Fibroblast of skin of left biceps (primary cell): ENCODE measurements around the gene HDAC9.

Experiments
- DNase-seq, 2 experiments: peaks; one replicate each; pipeline ENCODE4 v3.0.0-alpha.2; 2013; ENCODE audit warnings: low read depth in 2 of 2

HDAC9 gene

DNA sequence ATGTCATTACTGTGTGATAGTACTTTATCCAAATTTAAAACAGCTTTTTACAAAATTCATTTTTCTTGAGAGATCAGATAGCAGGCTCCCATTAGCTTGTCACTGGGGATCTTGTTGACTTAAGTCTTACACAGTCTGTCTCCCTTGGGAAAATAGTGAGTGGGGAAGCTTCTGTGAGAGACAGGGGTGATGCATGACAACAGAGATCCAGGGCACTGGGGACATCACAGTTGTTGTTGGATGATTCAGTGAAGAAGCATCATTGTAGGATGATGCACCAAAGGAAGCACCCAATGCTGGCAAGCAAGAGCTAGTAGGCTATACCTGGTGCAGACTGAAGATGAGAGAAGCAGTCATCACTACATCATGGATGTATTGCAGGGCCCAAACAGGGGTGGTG is 284.7 kb downstream of the HDAC9 start:
- no peak for DNase-seq

DNA sequence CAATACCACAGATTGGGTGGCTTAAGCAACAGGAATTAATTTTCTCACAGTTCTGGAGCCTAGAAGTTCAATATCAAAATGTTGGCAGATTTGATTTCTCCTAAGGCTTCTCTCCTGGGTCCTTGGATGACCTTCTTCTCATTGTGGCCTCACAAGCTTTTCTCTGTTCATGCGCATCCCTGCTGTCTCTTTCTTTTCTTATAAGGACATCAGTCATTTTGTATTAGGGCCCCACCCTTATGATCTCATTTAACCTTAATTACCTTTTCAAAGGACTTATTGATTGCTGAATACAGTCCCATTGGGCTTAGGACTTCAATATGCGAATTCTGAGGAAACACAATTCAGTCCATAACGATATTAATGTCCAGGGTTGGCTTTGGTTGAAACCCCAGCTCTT is 285.4 kb downstream of the HDAC9 start:
- DNase-seq = no peak

DNA sequence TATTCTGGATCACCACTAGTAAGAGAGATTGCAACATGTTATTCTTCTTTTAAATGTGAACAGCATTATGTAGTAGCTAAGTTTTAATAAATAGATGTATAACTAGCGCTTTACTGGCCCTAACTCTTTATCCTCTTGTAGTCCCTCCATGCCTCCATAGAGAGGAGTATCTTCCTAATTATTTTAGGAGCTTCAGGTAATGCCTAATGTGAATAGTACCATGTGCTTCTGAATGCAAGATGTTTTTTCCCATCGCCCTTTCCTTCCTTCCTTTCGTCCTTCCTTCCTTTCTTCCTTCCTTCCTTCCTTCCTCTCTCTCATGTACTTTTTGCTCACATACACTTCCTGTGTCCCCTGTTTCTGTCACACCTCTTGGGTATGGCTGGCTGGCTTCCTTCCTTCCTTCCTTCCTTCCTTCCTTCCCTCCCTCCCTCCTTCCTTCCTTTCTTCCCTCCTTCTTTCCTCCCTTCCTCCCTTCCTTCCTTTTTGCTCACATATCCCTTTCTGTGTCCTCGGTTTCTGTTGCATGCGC is 290.7 kb downstream of the HDAC9 start:
- no peak for DNase-seq

DNA sequence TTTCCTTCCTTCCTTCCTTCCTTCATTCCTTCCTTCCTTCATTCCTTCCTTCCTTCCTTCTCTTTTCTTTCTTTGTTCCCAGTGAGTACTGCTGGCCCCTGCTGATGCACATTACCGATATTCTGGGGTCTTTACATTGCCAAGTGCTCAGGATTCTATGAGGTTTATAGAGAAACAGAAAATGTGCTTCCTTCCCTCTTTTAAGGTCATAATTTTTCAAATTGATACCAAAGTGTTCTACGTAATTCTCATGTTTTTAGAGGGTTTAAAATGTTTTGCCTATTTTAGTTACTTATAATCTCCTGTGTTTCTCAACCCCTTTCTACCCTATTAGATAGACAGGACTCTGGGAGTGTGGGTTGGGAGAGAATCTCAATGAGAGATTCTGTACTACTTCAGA is 291.2 kb downstream of the HDAC9 start:
- DNase-seq = no peak

DNA sequence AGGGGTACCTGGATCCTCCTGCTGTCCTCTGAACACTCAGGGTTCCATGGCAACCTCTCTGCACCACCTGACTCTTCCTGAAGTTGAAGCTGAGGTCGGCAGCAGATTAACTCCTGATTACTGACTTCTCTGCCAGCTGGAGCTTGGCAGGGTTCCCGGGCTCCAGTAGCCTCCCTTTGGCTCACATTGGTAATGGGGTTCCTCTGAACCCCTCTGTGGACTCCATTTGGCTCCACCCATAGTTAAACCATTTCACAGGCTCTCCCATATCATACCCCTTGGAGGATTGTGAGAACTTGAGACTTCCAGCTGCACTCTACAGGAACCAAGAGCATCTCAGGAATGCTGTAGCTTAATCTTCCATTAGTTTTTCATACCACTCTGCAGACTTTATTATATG is 292.5 kb downstream of the HDAC9 start:
- no peak for DNase-seq

DNA sequence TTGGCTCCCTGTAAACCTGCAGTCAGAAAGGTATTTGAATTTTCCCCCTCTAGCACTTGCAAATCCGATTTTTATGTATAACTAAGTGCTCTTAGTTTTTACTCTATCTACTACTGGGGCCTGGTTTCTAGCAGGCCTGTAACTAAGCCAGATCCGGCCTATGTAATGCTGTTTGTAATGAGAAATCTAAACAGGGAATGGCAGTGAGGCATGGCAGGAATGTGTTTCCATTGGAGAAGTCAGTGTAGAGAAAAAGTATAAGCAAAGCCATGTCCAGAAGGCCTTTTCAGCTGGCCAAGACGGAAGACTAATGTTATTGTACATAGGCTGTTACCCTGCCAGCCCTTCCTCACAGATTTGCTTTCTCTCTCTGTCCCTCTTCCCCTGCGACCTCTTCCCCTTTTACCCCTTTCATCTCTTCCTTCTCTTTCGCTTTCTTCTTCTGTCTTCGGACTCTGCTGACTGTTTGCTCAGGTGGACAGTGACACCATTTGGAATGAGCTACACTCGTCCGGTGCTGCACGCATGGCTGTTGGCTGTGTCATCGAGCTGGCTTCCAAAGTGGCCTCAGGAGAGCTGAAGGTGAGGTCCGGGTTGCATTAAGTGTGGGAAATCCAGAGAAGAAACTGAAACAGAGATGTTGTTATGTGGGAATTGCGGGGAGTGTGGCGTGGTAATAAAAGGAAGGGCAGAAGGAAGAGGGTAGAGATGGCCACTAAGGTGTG is 297.5 kb downstream of the HDAC9 start:
- peak in 1 of 2 experiments; percentile 8 for DNase-seq

DNA sequence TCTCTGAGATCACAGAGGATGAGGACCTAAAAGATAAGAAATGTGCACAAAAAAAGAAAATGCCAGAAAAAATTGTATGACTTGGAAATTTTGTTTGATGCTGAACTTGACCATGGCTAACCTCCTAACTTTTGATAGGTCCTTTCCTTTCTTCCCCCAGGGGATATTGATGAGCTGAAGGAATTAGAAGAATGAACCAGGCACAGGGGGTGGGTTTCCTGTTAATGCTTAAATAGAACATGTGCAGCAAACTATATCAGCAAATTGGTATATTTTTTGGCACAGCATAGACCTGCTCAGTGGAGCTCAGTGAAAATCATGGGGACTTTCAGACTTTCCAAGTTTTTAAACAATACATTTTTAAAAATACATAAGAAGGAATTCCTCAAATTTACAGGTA is 300.7 kb downstream of the HDAC9 start:
- DNase-seq = no peak

DNA sequence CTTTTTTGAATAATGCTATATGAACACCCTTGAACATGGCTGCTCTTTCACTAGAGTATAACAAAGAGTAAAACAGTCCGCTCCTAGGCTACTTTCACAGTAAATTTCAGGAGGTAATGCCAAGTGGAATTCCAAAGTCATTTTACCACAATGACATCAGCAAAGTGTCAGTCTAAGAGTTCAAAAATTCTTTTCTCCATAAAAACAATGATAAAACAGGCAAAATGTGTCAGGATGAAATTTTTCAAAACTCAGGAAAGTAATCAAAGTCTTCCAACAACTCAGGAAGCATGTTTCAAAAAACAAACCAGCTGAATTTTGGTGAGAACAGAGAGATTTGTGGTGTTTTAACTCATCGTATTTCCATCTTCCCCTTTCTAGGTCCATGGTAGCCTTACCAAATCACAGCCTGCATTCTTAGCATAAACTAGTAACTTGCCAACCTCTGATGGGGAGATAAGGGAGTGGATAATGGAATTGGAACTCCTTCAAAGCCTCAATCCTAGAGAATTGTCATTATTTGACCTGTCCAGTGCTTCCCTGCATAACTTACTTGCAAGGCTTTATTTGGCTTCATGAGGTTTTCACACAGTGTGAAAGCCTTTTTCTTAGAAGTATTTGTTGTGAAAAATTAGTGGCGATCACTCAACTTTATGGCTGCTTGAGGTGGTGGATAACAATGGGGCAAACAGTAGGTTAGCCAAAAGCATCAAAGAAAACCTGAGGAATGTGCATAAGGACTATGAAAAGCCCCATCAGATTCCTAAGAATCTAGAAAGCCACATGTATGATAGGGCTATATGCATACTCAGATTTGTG is 302.7 kb downstream of the HDAC9 start:
- DNase-seq = peak; percentile 10 to 12

DNA sequence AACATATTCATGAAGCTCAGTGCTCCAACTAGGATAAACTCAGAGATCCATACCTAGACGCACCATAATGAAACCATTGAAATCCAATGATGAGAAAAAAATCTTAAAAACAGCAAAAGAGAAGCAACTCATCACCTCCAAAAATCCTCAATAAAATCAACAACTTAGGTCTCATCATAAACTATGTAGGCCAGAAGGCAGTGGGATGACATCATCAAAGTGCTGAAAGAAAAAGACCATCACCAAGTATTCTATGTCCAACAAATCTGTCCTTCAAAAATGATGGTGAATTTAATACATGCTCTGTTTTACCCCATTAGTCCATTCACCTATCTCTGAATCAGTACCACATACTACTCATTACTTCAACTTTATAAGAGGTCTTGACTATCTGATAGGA is 304.4 kb downstream of the HDAC9 start:
- DNase-seq = no peak

DNA sequence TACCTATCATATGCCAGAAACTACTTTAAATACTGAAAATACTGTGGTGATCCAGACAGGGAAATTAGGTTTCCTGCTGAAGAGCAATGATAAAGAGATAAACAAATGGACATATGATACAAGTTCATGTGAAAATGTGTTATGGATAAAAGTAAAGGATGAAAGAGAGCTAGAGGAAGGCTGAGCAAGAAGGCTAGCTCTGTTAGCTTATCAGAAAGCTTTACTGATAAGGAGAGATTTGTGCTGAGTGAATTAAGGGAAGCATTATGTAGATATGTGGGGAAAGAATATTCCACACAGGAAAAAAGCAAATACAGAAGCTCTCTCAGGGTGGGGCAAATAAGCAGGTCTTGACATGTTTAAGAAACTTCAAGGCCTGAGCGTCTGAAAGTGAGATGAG is 308.4 kb downstream of the HDAC9 start:
- no peak for DNase-seq

DNA sequence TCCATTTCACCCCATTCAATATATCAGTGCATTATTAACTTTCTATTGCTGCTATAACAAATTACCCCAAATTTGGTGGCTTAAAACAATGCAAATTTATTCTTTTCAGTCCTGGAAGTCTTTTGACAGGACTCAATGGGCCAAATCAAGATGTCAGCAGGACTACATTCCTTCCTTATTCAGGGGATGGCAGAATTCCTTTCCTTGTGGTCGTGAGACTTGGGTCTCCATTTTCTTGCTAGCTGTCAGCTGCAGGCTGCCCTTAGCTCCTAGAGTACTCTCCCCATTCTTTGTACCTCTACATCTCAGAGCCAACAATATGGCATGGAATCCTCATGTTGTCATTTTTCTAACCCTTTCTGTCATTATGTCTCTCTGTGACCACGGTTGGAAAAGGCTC is 310.6 kb downstream of the HDAC9 start:
- DNase-seq = no peak

DNA sequence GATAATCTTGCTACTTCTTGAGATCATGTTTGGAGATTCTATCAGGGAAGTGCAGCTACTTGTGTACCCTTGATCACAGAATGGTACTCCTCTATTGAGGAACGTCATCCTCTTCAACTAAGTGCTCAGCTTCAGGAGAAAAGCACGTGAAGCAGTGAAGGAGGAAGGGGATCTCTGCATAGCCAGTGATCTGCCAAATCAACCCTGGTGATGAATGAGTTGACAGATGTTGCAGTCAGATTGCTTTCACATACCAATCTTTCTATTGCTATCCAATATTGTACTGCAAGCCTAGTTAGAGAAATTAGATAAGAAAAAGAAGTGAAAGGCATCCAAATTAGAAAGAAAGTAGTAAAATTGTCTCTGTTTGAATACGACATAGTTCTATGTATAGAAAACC is 312.5 kb downstream of the HDAC9 start:
- no peak for DNase-seq

DNA sequence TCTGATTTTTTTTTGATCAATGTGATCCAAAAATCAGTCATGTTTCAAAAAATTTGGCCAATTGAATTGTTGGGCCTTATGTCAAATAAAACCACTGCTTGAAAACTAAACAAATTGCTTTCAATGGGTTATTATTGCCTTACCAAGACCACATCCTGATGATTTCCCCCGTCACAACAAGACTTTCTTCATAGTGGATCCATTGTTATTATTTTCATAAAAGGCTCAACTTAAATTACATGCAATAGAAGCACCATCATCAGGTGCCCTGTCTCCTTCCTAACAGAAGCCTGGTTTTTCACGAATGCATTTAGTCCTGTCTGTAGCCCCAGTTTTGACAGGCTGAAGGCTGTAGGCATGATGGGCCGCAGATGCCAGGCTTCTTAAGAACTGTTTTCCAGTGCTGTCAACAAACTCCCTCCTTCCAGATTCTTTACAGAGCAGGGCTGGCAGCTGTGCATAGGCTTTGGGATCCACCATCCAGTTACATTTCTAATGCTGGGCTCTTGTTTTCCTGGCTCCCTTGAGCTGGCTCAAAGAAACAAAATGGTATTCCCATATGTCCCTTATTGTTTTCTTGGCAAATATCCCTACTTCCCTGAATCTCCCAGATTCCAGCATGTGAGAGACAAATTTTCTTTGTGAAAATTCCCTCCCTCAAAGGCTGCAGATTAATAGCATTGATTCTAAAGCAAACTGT is 319.9 kb downstream of the HDAC9 start:
- no peak for DNase-seq

DNA sequence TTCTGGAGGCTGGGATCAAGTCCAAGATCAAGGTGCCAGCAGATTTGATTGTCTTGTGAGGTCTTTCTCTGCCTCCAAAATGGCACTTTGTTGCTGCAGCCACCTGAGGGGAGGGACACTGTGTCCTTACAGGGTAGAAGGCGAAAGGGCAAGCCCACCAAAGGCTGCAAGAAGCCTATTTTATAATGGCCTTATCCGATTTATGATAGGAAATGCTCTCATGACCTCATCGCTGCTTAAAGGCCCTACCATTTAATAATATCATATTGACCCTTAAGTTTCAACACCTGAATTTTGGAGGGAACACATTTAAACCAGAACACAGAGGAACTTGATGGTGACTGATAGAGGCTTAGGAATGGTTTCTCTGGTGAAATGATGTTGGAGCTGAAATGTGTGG is 325.4 kb downstream of the HDAC9 start:
- no peak for DNase-seq

DNA sequence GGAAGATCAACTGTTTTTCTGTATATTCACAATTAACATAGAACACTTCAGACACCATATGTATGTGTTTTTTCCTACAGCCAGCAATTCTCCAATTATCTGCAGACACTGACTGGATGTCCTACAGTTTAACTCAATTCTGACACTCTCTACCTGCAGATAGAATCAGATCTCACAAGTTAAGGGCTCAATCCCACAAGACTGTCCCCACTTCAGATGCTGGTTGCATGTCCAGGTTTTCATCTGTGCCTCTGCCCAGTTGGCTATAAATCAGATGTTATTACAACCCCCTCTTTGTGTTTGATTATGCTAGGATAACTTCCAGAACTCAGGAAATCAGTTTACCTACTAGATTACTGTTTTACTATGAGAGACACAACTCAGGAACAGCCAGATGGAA is 326.0 kb downstream of the HDAC9 start:
- no peak for DNase-seq

DNA sequence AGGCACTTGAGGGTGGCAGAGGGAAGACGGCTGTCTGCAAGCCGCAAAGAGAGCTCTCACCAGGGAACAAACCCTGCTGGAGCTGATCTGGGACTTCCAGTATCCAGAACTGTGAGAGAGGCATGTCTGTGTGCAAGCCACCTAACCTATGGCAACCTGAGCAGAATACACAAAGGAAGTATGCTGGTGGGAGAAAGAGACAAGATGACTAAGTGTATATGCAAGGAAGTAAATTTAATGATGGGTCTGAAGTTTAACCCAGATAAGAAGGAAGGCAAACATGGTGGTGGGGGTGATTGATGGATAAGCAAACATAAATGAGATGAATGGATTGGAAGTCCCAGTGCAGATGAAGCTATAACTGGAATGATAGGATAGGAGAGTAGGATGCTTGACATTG is 328.6 kb downstream of the HDAC9 start:
- no peak for DNase-seq

DNA sequence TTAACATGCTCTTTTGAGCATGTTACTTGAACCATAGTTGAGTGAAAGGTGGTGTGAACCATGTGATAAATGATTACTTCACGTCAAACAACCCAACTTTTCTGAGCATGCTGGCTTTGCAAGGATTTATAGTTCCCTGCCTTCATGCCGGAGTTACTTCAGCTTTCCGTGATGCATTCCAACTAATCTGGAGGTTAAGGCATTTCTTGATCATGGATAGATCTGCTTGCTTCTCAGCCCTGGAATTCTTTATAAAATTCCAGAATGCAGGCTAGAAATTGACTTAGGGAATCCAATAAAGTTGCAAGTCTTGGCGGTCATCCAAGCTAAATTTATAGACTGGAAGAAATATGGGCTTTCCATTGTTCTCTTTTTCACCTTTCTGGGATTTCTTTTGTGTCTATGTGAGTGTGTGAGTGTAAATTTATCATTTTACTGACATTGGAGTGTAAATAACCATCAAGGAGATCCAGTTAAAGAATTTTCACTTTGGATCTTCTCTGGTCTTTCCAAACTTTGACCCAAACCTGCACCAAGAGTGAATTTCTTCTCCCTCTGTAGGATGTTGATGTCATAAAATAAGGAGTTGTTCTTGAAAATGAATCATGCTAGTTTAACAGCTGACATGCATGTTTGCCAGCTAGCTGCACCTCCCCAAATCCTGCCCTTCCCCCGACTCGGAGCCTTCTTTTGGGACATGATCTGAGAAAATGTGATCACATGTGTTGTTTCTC is 332.9 kb downstream of the HDAC9 start:
- DNase-seq = no peak

DNA sequence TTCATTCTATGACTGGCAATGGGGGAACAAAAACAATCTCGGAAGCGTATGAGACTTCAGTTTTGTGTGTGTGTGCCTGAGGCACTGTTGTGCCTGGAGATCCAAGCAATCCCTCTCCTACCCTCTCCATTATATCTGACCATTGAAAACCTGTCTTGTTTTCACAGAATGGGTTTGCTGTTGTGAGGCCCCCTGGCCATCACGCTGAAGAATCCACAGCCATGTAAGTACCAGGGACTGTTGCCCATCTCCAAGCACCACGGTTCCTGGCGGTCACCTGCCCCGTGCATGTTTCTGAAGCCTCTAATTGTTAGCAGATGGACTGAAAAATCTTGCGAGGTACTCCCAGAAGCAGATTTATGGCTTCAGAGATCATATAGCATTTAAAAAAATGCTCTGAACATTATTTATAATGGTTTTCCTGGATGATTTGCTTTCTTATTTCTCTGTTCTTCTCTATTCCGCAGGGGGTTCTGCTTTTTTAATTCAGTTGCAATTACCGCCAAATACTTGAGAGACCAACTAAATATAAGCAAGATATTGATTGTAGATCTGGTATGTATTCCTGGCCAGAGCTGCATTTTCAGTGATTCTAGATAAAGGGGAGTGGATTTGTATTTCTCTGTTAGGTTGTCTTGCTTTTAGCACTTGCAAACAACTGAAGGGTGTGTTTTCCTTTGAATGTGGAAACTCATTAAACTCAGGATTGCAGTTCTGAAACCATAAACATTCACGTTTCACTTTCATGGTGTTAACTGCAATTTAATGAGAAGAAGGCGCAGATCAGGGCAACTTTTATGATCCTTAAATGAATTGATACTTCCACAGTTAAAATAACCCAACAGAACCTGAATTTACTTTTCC is 333.7 kb downstream of the HDAC9 start:
- no peak for DNase-seq

DNA sequence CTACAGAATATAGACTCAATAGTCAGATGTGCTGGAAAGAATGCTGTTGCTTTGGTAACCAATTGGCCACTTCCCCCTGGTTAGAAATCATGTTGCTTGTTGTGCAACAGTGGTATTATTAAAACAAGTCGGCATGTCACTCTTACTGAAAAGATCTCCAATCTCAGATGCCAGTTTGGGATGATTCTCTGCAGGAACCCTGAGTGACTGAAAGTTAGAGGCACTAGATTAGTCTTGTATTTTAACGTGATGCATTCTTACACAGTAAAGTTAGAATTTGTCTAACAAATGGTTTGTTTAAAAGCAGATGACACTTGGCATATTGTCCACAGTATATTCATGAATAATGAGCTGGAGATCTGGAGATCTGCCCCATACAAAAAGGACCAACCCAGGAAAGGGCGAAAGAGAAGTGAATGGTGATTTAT is 334.3 kb downstream of the HDAC9 start:
- no peak for DNase-seq

DNA sequence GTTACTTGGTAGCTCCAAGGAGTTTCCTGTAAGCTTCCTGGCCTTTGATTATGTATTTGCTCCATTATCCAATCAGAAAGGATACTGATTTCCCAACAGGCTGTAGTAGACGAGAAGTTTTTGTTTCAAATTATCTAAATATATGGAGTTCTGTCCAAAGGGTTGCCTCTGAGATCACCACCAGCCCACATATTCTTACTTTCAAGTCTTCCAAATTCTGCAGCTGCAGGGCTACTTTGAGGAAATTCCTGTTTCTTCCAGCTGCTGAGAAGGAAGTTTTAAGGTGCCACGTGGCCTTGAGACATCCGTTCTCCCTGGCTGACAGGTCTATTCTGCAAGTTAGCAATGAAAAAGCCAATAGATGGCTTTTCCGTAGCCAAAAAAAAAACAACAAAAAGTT is 335.9 kb downstream of the HDAC9 start:
- DNase-seq = no peak

DNA sequence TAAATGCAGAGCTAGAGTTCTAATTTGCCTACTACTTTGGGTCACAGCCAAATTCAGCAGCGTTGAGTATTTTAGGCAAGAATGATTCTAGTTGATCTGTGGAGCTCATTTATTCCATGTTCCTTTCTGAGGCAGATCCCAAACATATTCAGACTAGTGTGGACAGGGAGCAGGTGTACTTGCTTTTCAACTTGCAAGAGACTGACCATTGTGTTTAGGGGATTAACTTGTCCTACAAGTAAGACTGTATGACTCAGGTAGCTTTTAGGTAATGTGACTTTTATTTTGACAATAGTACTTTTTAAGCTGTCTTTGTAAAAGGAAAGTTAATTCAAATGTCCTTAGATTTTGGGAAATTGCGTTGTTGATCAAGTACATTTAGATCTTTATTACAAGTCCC is 336.4 kb downstream of the HDAC9 start:
- no peak for DNase-seq
